ENCODE measurements around the gene INF2.

DNA sequence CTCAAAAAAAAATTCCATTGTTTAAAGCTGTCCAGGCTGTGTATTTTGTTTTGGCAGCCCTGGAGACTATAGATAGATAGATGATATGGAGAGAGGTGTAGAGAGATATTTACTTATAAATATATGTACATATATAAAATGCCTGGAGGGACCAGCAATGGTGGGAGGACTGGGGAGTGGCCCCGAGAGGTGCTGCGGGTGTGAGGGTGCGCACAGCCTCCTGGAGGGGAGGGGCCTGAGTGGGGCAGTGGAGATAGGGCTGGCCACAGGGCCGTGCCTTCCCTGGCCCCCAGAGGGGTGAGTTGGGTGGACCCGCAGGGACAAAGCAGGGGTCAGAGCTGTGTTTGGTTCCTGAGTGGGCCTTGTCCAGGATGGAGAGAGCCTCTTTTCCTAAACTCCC, 41.1 kb downstream of the INF2 start:
- TF ChIP-seq, protein P1, sequence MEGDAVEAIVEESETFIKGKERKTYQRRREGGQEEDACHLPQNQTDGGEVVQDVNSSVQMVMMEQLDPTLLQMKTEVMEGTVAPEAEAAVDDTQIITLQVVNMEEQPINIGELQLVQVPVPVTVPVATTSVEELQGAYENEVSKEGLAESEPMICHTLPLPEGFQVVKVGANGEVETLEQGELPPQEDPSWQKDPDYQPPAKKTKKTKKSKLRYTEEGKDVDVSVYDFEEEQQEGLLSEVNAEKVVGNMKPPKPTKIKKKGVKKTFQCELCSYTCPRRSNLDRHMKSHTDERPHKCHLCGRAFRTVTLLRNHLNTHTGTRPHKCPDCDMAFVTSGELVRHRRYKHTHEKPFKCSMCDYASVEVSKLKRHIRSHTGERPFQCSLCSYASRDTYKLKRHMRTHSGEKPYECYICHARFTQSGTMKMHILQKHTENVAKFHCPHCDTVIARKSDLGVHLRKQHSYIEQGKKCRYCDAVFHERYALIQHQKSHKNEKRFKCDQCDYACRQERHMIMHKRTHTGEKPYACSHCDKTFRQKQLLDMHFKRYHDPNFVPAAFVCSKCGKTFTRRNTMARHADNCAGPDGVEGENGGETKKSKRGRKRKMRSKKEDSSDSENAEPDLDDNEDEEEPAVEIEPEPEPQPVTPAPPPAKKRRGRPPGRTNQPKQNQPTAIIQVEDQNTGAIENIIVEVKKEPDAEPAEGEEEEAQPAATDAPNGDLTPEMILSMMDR (IDR thresholded peaks at IDR 0.05; ENCODE audit: insufficient read depth, low read length), result no peak
- TF ChIP-seq, protein P2, sequence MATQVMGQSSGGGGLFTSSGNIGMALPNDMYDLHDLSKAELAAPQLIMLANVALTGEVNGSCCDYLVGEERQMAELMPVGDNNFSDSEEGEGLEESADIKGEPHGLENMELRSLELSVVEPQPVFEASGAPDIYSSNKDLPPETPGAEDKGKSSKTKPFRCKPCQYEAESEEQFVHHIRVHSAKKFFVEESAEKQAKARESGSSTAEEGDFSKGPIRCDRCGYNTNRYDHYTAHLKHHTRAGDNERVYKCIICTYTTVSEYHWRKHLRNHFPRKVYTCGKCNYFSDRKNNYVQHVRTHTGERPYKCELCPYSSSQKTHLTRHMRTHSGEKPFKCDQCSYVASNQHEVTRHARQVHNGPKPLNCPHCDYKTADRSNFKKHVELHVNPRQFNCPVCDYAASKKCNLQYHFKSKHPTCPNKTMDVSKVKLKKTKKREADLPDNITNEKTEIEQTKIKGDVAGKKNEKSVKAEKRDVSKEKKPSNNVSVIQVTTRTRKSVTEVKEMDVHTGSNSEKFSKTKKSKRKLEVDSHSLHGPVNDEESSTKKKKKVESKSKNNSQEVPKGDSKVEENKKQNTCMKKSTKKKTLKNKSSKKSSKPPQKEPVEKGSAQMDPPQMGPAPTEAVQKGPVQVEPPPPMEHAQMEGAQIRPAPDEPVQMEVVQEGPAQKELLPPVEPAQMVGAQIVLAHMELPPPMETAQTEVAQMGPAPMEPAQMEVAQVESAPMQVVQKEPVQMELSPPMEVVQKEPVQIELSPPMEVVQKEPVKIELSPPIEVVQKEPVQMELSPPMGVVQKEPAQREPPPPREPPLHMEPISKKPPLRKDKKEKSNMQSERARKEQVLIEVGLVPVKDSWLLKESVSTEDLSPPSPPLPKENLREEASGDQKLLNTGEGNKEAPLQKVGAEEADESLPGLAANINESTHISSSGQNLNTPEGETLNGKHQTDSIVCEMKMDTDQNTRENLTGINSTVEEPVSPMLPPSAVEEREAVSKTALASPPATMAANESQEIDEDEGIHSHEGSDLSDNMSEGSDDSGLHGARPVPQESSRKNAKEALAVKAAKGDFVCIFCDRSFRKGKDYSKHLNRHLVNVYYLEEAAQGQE (IDR thresholded peaks at IDR 0.05; ENCODE audit: insufficient replicate concordance, low read depth), result no peak
